ENCODE data around the gene PKIB.

- TF ChIP-seq NPAS2 (CRISPR knock-in tag; IDR thresholded peaks at IDR 0.05; ENCODE audit: borderline replicate concordance) (no peak), CTCF (IDR thresholded peaks at IDR 0.05) (no peak), HDAC2 (IDR thresholded peaks at IDR 0.05) (no peak), HES2 (IDR thresholded peaks at IDR 0.05) (no peak), MAX (IDR thresholded peaks at IDR 0.05) (no peak), HMGXB4 (CRISPR knock-in tag; IDR thresholded peaks at IDR 0.05; ENCODE audit: borderline replicate concordance) (no peak), REST (IDR thresholded peaks at IDR 0.05) (no peak), CHD4 (IDR thresholded peaks at IDR 0.05; ENCODE audit: borderline replicate concordance) (no peak), POLR2A (IDR thresholded peaks at IDR 0.05; ENCODE audit: low read length) (no peak), NFE2L2 (conservative IDR thresholded peaks at IDR 0.05; ENCODE audit: low read length) (no peak), MAZ (IDR thresholded peaks at IDR 0.05; ENCODE audit: borderline replicate concordance, low read depth, low read length) (no peak)
Measured at GRCh38 chr6:122665929-122666328, 55.7 kb downstream of the PKIB start.

Data from A549 (cell line).